HG03103 (cell line): ENCODE data around the gene BCKDK.
"Not testable (repeated sequence)": the region's sequence is repeated elsewhere in the genome, so short reads cannot be mapped to it uniquely, and the experiment has no call there.

ENCODE experiments used
- ATAC-seq: cut with Tn5 transposase; IDR thresholded peaks from one replicate; pipeline ENCODE4 v1.9.1; 2021; ENCODE audit warnings: low read depth; ENCODE audit not compliant: unreplicated experiment

Gene BCKDK

GRCh38 chr16:31094088-31094423 is 14.1 kb upstream of the BCKDK start:
- ATAC-seq = no peak

DNA sequence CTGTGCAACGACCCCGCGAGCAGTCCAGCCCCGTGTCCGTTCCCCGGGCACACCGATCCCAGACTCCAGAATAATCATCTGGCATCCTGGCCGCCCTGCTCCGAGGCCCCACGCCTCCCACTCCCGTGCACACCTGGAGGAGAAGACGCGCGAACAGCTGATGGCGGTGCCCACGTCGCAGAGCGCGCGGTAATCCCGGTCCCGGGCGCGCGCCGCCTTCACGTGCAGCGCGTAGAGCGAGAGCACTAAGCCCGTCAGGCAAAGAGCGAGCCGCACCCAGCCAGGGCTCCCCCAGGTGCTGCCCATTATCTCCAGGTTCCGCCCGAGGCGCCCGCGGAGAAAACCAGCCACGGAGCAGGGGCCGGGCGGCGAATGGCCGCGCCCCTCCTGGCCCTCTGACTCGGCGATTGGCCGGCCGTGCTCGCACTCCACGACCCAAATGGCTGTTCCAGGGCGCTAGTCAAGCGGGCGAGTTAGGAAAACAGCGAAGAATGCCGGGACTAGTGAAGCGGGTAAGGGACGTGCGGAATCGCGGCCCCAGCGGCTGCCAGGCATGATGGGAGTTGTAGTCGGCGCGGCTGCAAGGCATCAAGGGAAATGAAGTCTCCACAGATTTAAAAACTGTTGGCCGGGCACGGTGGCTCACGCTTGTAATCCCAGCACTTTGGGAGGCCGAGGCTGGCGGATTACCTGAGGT is 13.6 kb upstream of the BCKDK start, which contains the start of gene VKORC1:
VKORC1 (minus strand) TSS at position 374 of the 697 bp plus-strand sequence; CDS start at position 306, 68 bp downstream.
- ATAC-seq = peak; percentile 84

DNA sequence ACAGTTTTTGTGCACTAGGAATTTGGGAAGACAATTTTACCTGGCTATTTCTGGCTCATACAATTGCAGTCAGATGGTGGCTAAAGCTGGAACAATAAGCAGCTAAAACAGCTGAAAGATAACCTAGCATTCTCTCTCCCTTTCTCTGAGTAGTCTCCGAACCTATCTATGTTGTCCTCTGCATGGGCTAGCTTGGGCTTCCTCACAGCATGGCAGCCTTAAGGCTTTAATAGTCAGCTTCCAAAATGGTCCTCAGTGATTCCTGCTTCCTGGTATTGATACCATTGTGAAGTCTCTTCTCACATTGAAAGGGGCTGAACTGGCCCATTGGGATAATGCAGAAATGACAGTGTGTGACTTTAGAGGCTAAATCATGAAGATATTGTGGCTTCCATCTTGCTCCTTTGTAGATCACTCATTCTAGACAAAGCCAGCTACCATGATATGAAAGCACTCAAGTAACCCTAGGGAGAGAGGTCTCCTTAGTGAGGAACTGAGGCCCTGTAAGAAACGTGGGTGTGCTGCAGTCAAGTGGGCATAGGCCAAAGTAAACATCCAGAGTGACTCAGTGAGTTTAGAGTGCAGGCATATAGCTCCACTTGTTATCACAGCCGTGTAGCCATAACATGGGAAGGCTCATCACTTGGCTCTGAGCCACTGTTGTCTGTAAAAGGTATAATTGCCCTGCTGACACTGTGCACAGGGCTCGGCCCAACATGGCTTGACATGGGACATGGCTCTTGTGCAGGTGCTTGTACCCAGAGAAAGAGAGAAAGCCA is 8.1 kb upstream of the BCKDK start:
- ATAC-seq = no peak

- ATAC-seq = not testable (repeated sequence)
Observed at GRCh38 chr16:31100876-31101641, 7.1 kb upstream of the BCKDK start.

DNA sequence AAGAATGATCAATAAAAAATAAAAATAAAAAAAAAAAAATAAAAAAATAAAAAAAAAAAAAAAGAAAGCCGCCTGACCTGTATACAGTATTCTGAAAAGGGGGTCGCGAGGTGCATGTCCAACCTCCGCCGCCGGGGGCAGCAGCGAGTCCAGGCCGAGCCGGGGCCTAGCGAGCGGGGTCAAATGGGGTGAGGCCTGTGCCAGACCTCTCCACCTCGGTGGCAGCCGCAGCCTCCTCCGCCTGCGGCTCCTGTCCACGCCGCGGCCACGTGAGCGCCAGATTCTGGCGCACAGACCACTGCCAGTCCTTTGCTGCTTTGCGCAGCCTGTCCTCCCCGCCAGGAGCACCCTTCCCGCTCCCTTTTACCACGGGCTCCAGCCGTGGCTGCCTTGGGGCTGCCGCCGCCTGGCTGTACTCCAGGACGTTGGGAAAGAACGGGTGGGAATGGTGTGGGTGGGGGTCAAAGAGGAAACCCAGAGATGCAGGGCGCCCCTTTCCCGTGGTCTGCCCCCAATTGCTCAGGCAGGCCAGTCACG is 2.4 kb upstream of the BCKDK start:
- peak; percentile 40 for ATAC-seq

DNA sequence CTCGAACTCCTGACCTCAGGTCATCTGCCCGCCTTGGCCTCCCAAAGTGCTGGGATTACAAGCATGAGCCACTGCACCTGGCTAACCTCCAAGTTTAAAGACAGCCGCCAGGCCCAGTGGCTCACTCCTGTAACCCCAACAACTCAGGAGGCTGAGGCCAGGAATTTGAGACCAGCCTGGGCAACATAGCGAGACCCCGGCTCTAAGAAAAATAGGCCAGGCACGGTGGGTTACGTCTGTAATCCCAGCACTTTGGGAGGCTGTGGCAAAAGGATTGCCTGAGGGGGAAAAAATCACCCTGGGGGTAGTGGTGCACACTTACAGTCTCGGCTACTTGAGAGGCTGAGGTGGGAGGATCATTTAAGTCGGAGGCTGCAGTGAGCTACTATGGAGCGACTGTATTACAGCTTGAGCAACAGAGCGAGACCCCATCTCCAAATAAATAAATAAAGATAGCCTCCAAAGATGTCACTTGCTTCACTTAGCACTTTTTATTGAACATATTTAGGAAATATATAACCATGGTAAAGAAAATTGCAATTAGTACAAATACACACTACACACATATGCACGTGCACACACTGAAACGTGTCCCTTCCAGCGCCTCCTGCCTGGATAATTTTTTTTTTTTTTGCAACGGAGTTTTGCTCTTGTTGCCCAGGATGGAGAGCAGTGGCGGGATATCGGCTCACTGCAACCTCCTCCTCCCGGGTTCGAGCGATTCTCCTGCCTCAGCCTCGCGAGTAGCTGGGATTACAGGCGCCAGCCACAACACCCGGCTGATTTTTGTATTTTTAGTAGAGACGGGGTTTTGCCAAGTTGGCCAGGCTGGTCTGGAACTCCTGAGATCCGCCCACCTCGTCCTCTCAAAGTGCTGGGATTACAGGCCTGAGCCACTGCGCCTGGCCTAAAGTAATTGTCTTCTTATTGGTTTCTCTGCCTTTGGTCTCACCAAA is 1.4 kb upstream of the BCKDK start:
- ATAC-seq = no peak

GRCh38 chr16:31107465-31107867 is 720 bp upstream of the BCKDK start:
- peak; percentile 48 for ATAC-seq

DNA sequence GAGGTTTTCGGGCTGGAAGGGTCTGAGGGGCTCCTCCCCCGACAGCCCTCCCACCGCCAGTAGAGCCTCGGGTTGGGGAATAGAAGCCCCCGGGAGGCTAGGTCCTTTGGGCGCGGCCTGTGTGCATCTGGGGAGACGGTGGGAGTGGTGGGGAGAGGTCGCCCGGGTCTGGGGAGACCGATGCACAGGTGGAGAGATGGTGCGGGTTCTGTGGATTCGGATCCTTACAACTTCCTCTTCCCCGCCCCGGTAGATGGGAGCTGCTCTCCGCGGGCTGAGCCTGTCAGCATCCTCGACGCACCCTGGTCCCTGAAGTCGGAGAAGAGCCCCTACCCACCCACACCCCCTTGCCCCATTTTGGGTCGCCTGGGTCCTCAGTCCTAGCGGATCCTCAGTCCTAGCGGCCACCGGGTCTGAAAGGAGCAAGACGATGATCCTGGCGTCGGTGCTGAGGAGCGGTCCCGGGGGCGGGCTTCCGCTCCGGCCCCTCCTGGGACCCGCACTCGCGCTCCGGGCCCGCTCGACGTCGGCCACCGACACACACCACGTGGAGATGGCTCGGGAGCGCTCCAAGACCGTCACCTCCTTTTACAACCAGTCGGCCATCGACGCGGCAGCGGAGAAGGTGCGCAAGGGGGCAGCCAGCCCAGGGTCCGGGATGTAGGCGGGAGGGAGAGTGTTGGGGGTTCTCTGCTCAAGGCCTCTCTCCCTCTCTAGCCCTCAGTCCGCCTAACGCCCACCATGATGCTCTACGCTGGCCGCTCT is 790 bp downstream of the BCKDK start:
- no peak for ATAC-seq

DNA sequence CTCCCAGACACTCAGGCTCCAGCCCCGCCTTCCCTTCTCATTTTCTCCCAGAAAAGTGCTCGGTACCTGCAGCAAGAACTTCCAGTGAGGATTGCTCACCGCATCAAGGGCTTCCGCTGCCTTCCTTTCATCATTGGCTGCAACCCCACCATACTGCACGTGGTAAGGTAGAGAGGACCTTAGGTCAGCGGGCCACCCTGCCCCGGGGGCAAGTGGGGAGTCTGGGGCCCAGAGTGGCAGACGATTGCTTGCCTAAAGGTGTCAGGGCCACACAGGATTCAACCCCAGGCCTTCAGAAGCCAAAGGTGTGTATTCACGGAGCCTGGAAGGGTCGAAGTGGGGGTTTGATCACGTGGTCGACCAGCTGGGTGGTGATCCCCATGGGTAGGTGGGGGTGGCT is 1.4 kb downstream of the BCKDK start:
- ATAC-seq = no peak

DNA sequence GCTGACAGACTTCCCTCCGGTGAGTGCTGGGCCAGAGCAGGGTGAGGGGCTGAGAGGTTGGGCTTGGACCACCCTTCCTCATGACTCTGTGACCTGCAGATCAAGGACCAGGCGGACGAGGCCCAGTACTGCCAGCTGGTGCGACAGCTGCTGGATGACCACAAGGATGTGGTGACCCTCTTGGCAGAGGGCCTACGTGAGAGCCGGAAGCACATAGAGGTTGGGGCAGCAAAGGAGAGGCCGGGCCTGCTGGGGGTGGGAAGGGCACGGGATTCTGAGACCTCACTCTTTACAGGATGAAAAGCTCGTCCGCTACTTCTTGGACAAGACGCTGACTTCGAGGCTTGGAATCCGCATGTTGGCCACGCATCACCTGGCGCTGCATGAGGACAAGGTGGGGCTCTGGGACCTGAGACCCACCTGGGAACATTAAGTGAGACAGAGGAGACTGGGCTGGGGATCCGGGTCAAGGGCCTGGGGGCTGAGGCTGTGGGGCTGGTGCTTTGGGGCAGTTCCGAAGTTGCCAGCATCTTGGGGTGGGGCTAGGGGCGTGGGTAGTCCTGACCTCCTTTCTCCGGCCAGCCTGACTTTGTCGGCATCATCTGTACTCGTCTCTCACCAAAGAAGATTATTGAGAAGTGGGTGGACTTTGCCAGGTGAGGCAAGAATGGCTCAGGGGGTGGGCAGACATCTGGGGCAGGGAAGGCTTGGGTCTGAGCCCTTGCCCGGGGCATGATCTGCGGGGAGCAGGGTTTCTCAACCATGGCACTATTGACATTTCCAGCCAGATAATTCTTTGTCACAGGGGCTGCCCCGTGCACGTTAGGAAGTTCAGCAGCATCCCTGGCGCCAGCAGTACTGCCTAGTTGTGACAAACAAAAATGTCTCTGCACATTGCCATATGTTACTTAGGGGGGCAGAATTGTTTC is 2.2 kb downstream of the BCKDK start:
- ATAC-seq = no peak

GRCh38 chr16:31111881-31112466 is 3.8 kb downstream of the BCKDK start:
- no peak for ATAC-seq

DNA sequence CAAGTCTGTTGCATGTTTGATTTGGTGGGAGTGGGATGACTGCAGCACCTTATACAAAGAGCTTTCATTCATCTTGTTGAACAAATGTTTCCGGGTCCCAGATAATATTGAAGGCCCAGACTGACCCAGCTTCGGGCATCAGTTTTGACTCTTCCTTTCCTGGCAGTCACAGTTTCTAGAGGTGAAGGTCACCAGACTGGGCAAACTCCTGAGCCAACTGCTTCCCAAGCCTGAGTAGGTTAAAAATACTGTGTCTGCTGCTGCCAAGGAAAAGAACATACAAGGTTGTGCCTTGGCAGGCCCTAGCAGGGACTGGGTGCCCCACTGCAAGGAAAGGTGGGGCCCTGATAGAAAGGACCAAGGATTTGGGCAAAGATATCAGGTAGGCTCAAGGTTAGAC is 4.5 kb downstream of the BCKDK start:
- ATAC-seq = no peak

DNA sequence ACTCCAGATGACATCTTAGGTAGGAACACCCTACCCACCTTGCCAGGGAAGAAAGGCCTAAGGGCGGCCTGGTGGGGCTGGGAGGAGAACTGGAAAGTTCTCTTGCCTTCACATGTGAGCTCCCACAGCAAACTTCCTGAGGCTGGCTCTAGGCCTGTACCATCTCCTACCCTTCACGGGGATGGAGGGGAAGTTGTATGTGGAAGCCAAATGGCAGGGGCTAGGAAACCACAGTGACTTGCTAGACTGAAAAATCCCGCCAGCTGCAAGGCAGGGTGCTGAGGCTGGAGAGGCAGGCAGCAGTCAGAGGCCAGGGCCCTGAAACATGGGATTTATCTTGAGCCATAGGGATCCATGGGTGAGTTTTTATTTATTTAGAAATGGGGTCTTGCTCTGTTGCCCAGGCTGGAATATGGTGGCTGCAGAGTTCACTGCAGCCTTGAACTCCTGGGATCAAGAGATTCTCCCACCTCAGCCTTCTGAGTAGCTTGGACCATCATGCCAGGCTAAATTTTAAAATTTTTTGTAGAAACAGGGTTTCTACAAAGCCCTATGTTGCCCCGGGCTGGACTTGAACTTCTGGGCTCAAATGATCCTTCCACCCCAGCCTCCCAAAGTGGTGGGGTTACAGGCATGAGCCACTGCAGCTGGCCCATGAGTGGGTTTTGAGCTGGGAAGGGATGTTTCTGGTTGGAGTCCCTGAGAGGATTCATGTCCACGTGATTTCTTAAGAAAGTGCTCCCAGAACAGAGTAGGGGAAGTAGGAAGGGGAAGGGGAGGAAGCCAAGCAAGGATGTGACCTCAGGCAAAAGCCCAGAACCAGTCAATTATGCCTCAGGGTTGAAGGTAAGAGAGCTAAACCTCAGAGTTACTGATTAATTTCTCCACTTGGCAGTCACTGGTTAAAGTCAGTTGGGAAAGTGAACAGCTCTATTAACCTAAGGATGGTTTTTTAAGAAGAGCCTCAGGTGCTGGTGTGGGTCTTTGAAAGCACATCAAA is 5.2 kb downstream of the BCKDK start:
- no peak for ATAC-seq

GRCh38 chr16:31114468-31114867 is 6.3 kb downstream of the BCKDK start:
- ATAC-seq = no peak

GRCh38 chr16:31117384-31118222 is 9.4 kb downstream of the BCKDK start, which contains the start of gene KAT8:
TSS of gene KAT8 (plus strand) at chr16:31117664. CDS start at chr16:31117682, 18 bp downstream.
- peak; percentile 81 for ATAC-seq
